Fibroblast of the aortic adventitia (primary cell): ENCODE data around the gene MARCHF9. TPM values are rescaled to one million over a fixed set of nuclear protein-coding genes. Genes with fewer than 3 reads are reported as not detected.

Experiments
- DNase-seq: peaks from one replicate; pipeline ENCODE4 v3.0.0-alpha.2; 2010; ENCODE audit warnings: low read depth
- H3K4me3 ChIP-seq: 2 replicates; pipeline ENCODE4 v1.5.1; 2011; ENCODE audit warnings: low read depth, mild to moderate bottlenecking, control low read depth, low read length, moderate library complexity
- CTCF ChIP-seq: IDR thresholded peaks from 2 replicates; pipeline ENCODE4 v1.5.1; 2011; ENCODE audit warnings: mild to moderate bottlenecking, low read length, control low read depth, inconsistent platforms; ENCODE audit not compliant: insufficient read depth
- total RNA-seq: library from RNA; depleted of rRNA; stranded (reverse); fragments of >200 nt; gene quantifications from 2 replicates; pipeline ENCODE4 v1.2.3, GENCODE V29; 2012; ENCODE audit warnings: low replicate concordance

The MARCHF9 gene
- total RNA-seq, 1 donor = 2.1 TPM

DNA sequence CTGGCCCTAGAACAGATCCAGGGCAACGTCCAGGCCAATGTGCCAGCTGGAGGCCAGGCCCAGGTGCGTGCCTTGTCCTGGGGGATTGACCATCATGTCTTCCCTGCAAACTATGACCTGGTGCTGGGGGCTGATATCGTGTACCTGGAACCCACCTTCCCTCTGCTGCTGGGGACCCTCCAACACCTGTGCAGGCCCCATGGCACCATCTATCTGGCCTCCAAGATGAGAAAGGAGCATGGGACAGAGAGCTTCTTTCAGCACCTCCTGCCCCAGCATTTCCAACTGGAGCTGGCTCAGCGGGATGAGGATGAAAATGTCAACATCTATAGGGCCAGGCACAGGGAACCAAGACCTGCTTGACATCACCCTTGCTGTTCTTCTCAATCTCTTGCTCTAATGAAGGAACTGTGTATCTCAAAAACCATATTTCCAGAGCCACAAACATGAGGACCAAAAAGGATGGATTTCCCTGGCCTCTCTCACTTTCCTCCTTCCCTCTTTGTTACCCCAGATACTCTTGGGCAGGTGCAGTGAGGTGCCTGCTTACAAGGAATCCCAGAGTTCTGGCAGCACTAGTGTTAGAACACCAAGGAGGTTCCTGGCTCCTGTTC, 25.5 kb downstream of the MARCHF9 start:
- TF ChIP-seq CTCF = no peak
- DNase-seq = no peak
- no peak overlapping the region for H3K4me3 ChIP-seq

DNA sequence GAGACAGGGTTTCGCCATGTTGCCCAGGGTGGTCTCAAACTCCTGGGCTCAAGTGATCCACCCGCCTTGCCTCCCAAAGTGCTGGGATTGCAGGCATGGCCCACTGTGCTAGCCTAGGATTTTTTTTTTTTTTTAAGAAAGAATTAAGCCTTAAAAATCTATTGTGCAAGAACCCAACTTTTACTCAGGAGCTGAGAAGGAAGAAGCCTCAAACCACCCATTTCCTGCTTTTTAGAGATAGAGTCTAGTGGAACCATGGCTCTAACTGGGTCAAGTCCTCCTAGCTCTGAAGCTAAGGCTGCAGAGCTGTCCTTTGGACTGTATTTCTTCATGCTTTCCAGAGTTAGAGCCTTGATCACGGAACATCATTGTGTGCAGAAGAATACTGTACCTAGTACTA, 26.3 kb downstream of the MARCHF9 start:
- no peak for DNase-seq
- no peak for TF ChIP-seq CTCF
- no peak overlapping the region for H3K4me3 ChIP-seq

DNA sequence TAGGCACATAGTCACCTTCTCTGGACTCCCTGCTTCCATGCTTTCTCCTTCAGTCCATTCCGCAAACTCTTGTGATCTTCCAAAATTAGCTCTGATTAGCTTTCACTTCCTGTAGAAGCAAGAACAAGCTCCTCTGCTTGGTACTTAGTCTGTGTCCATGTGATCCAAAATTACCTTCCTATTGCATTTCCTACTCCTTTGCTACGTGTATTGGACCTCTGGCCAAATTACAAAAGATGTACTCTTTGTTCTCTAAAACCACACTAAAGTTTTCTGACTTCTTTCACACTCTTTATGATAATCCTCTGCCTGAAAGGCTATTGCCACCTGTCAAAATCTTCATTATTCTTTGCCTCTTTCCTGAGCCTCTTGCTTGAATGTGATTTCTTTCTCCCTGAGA, 26.9 kb downstream of the MARCHF9 start:
- no peak for DNase-seq
- TF ChIP-seq CTCF = no peak

DNA sequence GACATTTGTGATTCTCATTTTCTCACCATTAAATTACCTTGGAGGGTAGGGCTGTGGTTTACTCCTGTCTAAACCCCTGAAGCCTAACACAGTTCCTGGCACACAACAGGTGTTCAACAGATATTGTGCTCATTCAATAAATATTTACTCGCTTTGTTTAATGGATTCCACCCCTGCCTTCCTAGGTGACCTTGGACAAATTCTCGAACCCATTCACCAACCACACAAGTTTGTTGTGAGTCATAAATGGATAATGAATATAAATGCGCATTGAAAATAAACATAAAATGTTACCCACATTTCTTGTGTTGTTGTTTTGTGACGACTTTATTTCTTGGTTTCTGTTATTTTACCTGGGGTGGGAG, 27.3 kb downstream of the MARCHF9 start:
- no peak for TF ChIP-seq CTCF
- no peak overlapping the region for H3K4me3 ChIP-seq
- DNase-seq = no peak

More for the DNA sequence above, 26.9 kb downstream of the MARCHF9 start:
- no peak overlapping the region for H3K4me3 ChIP-seq

GRCh38 chr12:57782608-57783465, 27.9 kb downstream of the MARCHF9 start, which contains the start of gene TSFM:
TSS of gene TSFM (plus strand) at chr12:57782787. CDS start at chr12:57782802, 15 bp downstream.
- peak; percentile 83 for TF ChIP-seq CTCF
- peak; percentile 95 for DNase-seq
- H3K4me3 ChIP-seq = peak within 1 kb of the TSS; percentile 100

DNA sequence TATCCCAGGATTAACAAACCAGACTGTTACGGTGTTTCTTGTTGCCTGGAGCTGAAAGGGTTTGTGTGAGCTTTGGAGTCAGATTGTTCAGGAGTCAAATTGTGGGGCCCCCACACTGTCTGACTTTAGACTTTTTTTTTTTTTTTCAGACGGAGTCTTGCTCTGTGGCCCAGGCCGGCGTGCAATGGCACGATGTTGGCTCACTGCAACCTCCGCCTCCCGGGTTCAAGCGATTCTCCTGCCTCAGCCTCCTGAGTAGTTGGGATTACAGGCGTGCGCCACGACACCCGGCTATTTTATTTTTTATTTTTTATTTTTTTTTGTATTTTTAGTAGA, 28.5 kb downstream of the MARCHF9 start:
- DNase-seq = no peak
- no peak for TF ChIP-seq CTCF
- peak overlapping the region; percentile 100 for H3K4me3 ChIP-seq
